MCF 10A (cell line): ENCODE measurements around the gene MUSK. TPM values are rescaled to one million over a fixed set of nuclear protein-coding genes. Genes with fewer than 3 reads are reported as not detected.

Experiments
- BruUV-seq: library from RNA; stranded (reverse); fragments of 400-500 nt; replicated peaks from 2 replicates; lab custom pipeline; 2021; lab: Mats Ljungman, UMichigan
- CTCF ChIA-PET: fragments of 300-600 bp; sonication (Branson Sonifier 250); formaldehyde crosslinking; extraction: SDS; loops from one replicate; lab custom pipeline; 2021; ENCODE audit warnings: antibody characterized with exemption, inconsistent platforms; lab: Yijun Ruan, JAX
- POLR2A ChIA-PET: fragments of 300-600, 350-650 bp; sonication (Branson Sonifier 250); formaldehyde crosslinking; extraction: SDS; loops from one replicate; lab custom pipeline; 2020; ENCODE audit warnings: antibody characterized with exemption, inconsistent platforms; lab: Yijun Ruan, JAX
- DNase-seq: peaks from one replicate; pipeline ENCODE4 v3.0.0-alpha.2; 2018; ENCODE audit not compliant: unreplicated experiment
- H3K27ac Mint-ChIP-seq: one replicate; pipeline ENCODE4 v1.8.0; 2022; ENCODE audit warnings: mild to moderate bottlenecking, low read depth, mixed read lengths; ENCODE audit not compliant: unreplicated experiment
- H3K27me3 Mint-ChIP-seq: one replicate; pipeline ENCODE4 v1.8.0; 2022; ENCODE audit warnings: mixed read lengths; ENCODE audit not compliant: insufficient read depth, unreplicated experiment
- H3K36me3 Mint-ChIP-seq: one replicate; pipeline ENCODE4 v1.8.0; 2022; ENCODE audit warnings: mild to moderate bottlenecking, moderate library complexity, mixed read lengths; ENCODE audit not compliant: insufficient read depth, unreplicated experiment
- H3K4me1 Mint-ChIP-seq: one replicate; pipeline ENCODE4 v1.8.0; 2022; ENCODE audit warnings: mixed read lengths; ENCODE audit not compliant: insufficient read depth, unreplicated experiment
- H3K4me3 Mint-ChIP-seq: one replicate; pipeline ENCODE4 v1.8.0; 2022; ENCODE audit warnings: mild to moderate bottlenecking, moderate library complexity, mixed read lengths; ENCODE audit not compliant: unreplicated experiment
- H3K9me3 Mint-ChIP-seq: one replicate; pipeline ENCODE4 v1.8.0; 2022; ENCODE audit warnings: mixed read lengths; ENCODE audit not compliant: unreplicated experiment
- intact Hi-C: fragments of 100-400 bp; cut with micrococcal nuclease; formaldehyde crosslinking; loops from 2 replicates; pipeline ENCODE4 v1.14.1; 2022
- total RNA-seq: library from RNA; stranded (reverse); gene quantifications from 2 replicates; pipeline ENCODE4 v1.2.3, GENCODE V29; 2022
- TF ChIP-seq, protein P1 (sequence below): fragments of 200-600 bp; IDR thresholded peaks from one replicate; pipeline ENCODE4 v1.8.0; 2022; ENCODE audit warnings: antibody characterized with exemption, mild to moderate bottlenecking; ENCODE audit not compliant: unreplicated experiment

The MUSK gene
- total RNA-seq, 1 experiment from 2014 or later, result not detected

DNA sequence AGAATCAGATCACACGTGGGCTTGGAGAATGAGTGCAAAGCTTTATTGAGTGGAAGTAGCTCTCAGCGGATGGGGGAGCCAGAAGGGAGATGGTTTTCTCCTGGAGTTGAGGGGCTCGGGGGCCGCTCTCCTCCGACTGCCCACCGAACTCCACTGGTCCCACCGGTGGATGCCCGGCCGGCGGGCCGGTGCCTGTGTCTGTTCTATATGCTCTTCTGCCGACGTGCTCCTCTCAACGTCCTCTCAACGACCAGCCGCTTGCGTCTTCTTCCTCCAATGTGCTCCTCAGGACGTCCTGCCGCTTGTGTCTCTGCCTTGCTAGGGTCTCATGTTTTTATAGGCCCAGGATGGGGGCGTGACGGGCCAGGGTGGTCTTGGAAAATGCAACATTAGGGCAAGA is 161.9 kb downstream of the MUSK start:
- CTCF ChIA-PET, result no interaction called here
- TF ChIP-seq, protein P1, sequence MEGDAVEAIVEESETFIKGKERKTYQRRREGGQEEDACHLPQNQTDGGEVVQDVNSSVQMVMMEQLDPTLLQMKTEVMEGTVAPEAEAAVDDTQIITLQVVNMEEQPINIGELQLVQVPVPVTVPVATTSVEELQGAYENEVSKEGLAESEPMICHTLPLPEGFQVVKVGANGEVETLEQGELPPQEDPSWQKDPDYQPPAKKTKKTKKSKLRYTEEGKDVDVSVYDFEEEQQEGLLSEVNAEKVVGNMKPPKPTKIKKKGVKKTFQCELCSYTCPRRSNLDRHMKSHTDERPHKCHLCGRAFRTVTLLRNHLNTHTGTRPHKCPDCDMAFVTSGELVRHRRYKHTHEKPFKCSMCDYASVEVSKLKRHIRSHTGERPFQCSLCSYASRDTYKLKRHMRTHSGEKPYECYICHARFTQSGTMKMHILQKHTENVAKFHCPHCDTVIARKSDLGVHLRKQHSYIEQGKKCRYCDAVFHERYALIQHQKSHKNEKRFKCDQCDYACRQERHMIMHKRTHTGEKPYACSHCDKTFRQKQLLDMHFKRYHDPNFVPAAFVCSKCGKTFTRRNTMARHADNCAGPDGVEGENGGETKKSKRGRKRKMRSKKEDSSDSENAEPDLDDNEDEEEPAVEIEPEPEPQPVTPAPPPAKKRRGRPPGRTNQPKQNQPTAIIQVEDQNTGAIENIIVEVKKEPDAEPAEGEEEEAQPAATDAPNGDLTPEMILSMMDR, result no peak
- no peak for DNase-seq
- H3K36me3 Mint-ChIP-seq, result no peaks in the 10 kb centered on the region
- no peak overlapping the region for H3K27ac Mint-ChIP-seq
- intact Hi-C loops, result loop anchor here (10.0 kb wide), 1 partner anchor 176 kb away; no protein-coding TSS in a partner anchor
- H3K9me3 Mint-ChIP-seq, result no peaks in the 10 kb centered on the region
- POLR2A ChIA-PET, result interaction anchor here (0.6 to 1.3 kb wide), 2 partner anchors 12 to 331 kb away, joined by 3 to 4 read pairs; no protein-coding TSS in a partner anchor
- H3K4me3 Mint-ChIP-seq, result no peak overlapping the region
- no peaks in the 10 kb centered on the region for H3K4me1 Mint-ChIP-seq
- no peaks in the 10 kb centered on the region for H3K27me3 Mint-ChIP-seq
- BruUV-seq, result no TSS peak

DNA sequence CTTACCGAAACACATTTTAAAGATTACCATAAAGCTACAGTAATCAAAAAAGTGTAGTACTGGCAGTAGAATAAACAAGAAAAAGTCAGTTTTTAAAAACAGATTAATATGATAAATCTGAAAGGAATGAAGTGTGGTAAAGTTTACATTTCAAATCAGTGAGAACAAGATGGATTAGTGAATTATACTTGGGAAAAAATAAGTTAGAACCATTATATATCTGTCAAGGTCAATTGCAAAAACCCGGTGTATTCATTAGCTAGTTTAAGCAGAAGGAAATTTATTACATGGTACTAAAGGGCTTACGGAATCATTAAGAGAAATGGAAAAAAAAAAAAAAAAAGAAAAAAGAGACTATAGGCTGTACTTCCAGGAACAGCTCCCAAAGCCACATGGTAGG is 164.3 kb downstream of the MUSK start:
- POLR2A ChIA-PET, result interaction anchor here (1.0 kb wide), 1 partner anchor 9 kb away, joined by 5 read pairs; no protein-coding TSS in a partner anchor
- no peaks in the 10 kb centered on the region for H3K27me3 Mint-ChIP-seq
- no peak overlapping the region for H3K4me3 Mint-ChIP-seq
- H3K9me3 Mint-ChIP-seq, result peaks cover 15% of the 10 kb centered on the region
- CTCF ChIA-PET, result interaction anchor here (0.6 kb wide), 1 partner anchor 708 kb away, joined by 3 read pairs; no protein-coding TSS in a partner anchor
- DNase-seq, result no peak
- peaks cover 16% of the 10 kb centered on the region for H3K4me1 Mint-ChIP-seq
- H3K36me3 Mint-ChIP-seq, result no peaks in the 10 kb centered on the region
- TF ChIP-seq, protein P1, result no peak
- no peak overlapping the region for H3K27ac Mint-ChIP-seq
- intact Hi-C loops, result loop anchor here (10.0 kb wide), 1 partner anchor 178 kb away; no protein-coding TSS in a partner anchor
- BruUV-seq, result no TSS peak

DNA sequence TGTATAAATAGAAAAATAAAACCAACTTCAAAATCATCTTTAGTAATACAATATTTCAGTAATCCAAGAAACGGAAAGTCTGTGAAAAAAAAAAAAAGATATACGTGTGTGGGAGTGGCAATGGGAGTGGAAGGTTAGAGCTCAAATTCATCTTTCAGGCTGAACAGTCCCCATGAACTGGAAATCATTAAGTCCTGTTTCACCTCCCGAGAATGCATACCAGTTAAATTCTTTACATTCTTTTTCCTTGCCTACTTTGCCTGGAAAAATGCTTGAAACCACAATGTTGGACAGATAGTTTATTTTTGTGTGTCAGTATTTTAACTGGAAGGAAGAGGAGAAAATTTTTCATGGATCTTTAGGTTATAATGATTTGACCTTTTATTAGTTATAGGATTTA is 166.8 kb downstream of the MUSK start:
- Mint-ChIP-seq H3K4me1 (peaks cover 16% of the 10 kb centered on the region), H3K27ac (no peak overlapping the region), H3K4me3 (no peak overlapping the region), H3K27me3 (no peaks in the 10 kb centered on the region), H3K36me3 (no peaks in the 10 kb centered on the region), H3K9me3 (peaks cover 15% of the 10 kb centered on the region)
- POLR2A ChIA-PET, result no interaction called here
- CTCF ChIA-PET, result no interaction called here
- TF ChIP-seq, protein P1, result no peak
- peak; percentile 40 for DNase-seq
- BruUV-seq, result no TSS peak
- intact Hi-C loops, result loop anchor here (10.0 kb wide), 1 partner anchor 181 kb away; no protein-coding TSS in a partner anchor

DNA sequence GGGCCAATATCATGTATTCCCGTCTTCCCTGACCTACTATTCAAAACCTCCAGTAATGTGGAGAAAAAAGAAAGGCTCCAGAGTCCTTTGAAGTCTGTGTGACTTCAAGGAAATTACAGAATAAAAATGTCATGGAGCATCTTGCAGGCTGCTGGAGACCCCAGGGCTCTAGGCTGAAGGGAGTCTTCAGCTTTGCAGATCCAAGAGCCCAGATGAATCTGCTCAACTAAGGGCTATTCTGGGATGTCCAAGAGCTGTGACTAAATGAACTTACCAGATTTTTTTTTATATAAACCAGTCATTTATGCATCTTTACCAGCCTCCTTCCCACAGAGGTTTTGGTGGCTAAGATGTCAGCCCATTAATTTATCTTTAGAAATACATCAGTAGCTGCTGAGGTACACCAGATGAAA is 167.3 kb downstream of the MUSK start:
- Mint-ChIP-seq H3K9me3 (peaks cover 15% of the 10 kb centered on the region), H3K27me3 (no peaks in the 10 kb centered on the region), H3K27ac (no peak overlapping the region), H3K4me1 (peaks cover 16% of the 10 kb centered on the region), H3K36me3 (no peaks in the 10 kb centered on the region), H3K4me3 (no peak overlapping the region)
- BruUV-seq, result no TSS peak
- ChIA-PET CTCF (interaction anchor here (0.7 kb wide), 1 partner anchor 51 kb away, joined by 3 read pairs; no protein-coding TSS in a partner anchor), POLR2A (no interaction called here)
- no peak for DNase-seq
- TF ChIP-seq, protein P1, result no peak
- intact Hi-C loops, result loop anchor here (10.0 kb wide), 1 partner anchor 181 kb away; no protein-coding TSS in a partner anchor
